NOMO-1 (cell line): ENCODE data around the gene SIAH2.

Source experiments
- DNase-seq, 2 experiments: peaks; one replicate each; lab custom pipeline; 2025; ENCODE audit not compliant: unreplicated experiment in 2 of 2; lab: John Stamatoyannopoulos, UW

SIAH2 gene

DNA sequence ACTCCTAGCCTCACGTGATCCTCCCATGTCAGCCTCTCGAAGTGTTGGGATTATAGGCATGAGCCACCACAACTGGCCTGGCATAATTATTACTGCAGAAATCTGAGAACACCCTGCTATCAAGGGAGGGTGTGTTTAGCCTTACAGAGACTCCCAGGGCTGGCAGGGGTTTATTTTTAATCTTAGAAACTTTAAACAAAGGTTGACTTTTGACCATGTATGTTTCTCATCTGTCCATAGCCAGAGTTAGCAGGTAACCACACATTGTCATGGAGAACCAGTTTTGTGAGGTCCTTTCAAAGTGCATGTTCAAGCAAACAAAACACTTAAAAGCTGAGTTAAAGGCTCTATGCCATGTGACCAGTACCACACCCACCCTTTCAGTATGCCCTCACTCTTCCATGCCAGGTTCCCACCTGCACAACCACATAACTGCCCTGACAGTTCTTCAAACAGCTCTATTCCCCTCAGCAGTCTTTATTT lies 11.1 kb downstream of the SIAH2 start:
- DNase-seq, result no peak

GRCh38 chr3:150749255-150749654 lies 13.7 kb downstream of the SIAH2 start:
- no peak for DNase-seq

- no peak for DNase-seq
Measured at GRCh38 chr3:150748684-150749047, 14.3 kb downstream of the SIAH2 start.

GRCh38 chr3:150747886-150748683 lies 14.9 kb downstream of the SIAH2 start:
- DNase-seq, result peak in 1 of 2 experiments; percentile 28

DNA sequence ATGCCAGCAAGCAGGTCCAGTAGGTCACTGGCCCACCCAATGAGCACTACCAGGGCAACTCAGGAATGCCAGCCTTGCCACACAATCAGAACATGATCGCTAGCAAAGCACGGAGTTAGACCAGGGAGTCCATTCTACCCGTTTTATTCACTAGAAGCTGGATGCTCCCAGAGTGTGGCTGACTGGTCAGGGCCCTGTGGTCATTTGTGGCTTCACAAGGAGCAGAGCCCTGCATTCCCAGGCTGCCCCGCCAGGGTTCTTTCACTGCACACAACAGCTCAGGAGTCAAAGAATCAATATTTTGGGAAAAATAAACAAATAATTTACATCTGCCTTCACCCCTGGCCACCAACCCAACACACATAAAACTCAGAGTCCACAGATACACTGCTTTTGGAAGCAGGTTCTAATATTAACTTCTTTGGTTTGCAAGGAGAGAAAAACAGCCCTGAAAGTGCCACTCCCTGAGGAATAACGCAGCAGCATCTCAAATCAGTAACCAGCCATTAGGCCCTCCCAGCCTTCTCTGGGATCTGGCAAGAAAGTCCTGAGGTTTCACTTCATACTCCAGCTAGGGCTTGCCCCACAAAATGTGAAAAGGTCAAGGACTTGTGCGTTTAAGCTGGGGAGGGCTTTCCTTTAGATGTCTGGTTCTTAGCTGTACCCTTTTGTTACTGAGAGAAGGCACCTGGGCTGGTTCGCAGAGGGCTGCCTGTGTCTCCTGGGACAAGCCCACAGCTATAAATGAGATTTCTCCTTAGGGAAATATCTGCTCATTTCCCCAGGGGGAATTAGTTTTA lies 16.0 kb downstream of the SIAH2 start:
- no peak for DNase-seq

DNA sequence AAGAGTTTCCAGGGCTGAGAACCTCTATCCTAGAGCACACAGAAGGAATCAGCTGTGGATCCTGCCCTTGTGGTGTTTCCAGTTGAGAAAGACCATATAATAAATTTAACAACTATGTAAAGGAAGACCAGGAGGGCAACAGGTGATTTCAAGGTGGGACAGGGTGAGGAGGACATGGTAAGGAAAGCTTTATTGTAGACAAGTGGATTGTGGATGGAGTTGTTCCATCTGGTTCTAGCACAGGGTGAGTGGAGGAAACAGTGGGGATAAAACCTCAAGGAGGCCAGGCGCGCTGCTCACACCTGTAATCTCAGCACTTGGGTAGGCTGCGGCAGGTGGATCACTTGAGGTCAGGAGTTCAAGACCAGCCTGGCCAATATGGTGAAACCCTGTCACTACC lies 17.1 kb downstream of the SIAH2 start:
- no peak for DNase-seq

DNA sequence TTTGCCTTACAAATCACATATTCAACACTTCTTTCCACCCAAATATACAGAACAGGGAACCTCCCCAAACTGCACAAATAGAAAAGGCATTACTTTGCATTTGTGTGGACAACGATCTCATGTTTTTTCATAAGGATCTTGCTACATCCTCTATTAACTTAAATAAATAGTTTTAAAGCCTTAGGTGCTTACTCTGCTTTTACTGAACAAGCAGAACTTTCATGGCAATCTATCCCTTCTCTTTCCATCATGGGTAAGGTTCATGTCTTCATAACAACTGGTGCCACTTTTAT lies 18.1 kb downstream of the SIAH2 start:
- DNase-seq, result no peak

GRCh38 chr3:150744041-150744918 lies 18.7 kb downstream of the SIAH2 start:
- DNase-seq, result no peak

DNA sequence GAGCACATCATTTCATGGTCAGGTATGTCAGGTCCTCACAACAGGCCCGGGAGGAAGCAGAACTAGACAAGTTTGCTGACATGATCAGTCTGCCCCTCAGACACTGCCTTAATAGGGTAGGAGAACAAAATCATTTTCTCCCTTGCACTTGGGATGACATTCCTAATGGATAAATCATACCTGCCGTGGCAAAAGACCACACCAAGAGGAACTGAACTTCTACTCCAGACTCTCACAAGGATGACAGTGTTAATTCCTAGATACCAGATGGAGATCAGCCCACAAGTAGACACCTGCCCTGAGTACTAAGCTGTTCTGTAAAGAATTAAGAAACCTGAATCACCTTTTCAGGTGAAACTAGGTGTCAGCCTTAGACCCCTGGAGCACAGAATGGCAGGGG lies 19.5 kb downstream of the SIAH2 start:
- DNase-seq, result no peak

GRCh38 chr3:150742679-150743078 lies 20.3 kb downstream of the SIAH2 start:
- no peak for DNase-seq

- DNase-seq, result no peak
Measured at GRCh38 chr3:150742141-150742523, 20.8 kb downstream of the SIAH2 start.

DNA sequence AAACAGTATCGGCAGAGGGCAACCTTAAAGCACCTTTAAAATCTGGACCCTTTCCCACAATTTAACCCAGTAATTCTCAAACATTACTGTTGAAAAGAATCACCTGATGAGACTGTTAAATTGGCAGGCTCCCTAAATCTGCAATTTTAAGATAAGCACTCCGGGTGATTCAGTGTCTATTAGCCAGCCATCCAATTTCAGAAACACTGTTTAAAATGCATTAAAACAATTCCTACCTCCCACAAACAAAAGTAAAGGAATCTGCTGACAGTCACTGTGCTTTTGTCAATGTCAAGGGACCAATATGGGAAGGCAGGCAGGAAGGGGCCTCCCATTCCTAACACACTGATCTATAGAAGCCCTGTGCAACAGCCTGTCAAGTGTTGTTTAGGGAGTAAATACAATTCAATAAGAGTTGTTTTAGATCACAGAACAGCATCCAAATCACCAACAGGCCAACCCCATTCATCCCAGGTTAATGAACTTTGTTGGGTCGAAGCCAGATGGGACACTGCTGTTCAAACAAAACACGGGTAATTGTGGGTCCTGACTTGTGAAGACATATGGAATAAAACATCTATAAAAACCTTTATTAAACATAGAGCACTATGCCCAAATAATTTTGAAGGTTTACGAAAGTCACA lies 21.4 kb downstream of the SIAH2 start:
- DNase-seq, result no peak

DNA sequence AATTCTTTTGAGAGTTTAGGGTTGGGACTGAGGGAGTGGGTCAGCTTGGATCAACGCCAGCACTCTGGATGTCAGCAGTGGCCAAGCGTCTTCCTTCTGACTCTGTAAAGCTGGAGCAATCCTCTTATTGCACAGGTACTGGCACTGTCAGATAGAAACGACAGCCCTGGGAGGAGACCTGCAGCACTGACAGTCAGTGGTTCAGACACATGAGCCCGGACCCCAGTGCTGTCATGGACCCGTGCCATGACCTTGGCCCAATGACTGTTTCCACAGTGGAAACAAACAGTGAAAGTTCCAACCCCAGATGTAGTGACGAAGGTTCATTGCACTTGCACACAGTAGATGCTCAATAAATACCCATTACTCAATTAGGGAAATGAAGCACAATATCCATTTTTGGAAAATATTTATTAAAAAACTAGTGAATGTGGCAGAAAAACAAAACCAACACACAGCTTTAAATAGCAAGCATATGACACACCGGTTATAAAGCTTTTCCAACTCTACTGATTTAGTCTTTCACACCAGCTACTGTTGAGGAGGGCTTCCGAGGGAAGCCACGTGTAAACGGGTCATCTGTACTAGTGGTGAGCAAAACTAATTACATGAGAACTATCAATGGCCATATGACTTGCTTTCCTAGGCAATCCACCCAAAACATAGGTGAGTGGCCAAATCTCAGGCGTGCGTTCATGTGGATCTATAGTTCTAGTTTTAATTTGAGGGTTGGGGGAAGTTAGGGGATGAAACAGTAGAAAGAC lies 22.1 kb downstream of the SIAH2 start:
- DNase-seq, result no peak

- DNase-seq, result no peak
Measured at GRCh38 chr3:150739877-150740645, 22.9 kb downstream of the SIAH2 start.

DNA sequence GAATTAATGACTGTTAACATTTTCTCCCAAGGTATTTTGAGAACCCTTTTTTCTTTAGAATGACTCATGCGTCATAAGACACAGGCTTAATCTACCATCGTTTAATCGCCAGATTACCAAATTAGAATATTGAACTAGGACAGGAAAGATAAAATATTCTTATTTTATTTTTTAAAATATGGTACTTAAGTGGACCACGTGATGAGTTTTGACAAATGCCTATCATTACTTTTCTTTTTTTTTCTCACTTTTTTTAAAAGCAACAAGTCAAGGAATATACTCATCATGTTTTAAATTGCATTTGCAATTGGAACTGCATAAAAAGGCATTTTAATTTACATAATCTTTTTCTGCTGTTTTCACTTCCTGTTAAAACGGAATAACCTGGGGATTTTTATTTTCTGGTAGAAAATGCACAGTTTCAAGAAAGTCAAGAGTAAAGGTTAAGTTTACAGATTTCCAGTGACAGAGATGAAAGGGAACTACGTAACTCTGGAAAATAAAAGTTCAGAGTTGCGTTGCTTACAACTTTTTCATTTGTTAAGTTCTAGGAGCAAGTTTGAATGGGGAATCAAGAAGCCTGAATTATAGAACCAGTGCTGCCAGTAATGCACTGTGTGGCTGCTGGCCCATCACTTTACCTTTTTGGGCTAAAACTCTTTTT lies 23.6 kb downstream of the SIAH2 start:
- DNase-seq, result peak in 1 of 2 experiments; percentile 13

GRCh38 chr3:150738688-150739087 lies 24.3 kb downstream of the SIAH2 start:
- no peak for DNase-seq

DNA sequence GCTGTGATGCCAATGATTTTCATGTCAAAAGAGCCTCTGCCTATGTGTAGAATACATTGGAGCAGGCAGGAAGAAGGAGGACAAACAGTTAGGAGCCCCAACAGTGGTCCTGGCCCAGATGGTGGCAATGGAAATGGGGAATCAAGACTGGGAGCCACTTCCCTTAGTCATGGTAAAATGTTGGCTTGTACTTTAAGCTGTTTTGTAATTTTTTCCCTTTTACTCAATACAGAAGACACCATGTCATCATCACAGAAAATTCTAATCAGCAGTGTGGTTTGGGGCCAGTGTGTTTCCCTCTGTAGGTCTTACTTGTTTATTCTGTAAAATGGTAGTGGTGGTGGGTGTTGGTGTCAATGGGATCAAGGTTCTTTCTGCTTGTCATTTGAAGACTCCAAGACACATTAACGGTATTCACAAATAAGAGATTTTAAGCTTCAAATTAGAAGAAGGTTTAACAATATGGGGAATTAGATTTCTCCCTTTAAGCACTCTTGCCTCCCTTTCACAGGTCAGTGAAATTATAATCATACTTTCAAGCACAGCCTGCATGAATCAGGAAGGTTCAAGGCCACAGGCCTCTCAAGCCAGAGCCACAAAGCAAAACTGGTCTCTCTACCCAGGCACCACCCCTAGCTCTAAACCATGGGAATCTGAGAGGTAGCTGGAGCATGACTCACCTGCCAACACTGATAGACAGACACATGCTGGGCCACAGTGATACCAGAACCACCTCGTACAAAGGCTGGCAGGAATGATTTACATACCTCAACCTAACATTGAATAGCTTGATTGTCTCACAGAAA lies 24.9 kb downstream of the SIAH2 start:
- DNase-seq, result peak in 1 of 2 experiments; percentile 36
